ENCODE data around the gene LRMDA. TPM values are rescaled to one million over a fixed set of nuclear protein-coding genes. Genes with fewer than 3 reads are reported as not detected.

Gene LRMDA
- total RNA-seq, 4 donors from 2014 or later, result 1.4 to 23.1 (median 3.6) TPM

DNA sequence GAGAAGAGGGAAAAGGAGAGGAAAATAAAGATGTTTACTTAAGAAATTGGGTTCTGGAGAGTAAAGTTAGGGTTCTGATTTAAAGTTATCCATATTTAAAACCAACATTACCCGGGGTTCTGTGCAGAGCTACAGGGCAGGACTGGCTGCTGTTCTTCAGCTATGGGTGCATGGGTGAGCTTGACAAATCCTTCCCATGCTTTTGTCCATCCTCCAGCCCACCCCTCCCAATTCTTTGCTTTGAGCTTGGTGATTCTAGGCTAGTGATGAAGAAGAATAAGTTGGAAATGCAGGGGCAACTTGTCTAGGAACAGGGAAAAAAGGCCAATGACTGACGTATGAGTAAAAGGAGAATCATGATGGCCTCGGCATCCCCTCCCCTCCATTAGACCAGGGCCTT lies 636.0 kb downstream of the LRMDA start:
- Histone ChIP-seq H3K4me1 (no peaks in the 10 kb centered on the region), H3K9me3 (no peaks in the 10 kb centered on the region), H3K27ac (no peak overlapping the region), H3K4me3 (no peak overlapping the region), H3K36me3 (no peaks in the 10 kb centered on the region), H3K27me3 (no peaks in the 10 kb centered on the region)
- DNase-seq, result no peak
- TF ChIP-seq, protein P1, sequence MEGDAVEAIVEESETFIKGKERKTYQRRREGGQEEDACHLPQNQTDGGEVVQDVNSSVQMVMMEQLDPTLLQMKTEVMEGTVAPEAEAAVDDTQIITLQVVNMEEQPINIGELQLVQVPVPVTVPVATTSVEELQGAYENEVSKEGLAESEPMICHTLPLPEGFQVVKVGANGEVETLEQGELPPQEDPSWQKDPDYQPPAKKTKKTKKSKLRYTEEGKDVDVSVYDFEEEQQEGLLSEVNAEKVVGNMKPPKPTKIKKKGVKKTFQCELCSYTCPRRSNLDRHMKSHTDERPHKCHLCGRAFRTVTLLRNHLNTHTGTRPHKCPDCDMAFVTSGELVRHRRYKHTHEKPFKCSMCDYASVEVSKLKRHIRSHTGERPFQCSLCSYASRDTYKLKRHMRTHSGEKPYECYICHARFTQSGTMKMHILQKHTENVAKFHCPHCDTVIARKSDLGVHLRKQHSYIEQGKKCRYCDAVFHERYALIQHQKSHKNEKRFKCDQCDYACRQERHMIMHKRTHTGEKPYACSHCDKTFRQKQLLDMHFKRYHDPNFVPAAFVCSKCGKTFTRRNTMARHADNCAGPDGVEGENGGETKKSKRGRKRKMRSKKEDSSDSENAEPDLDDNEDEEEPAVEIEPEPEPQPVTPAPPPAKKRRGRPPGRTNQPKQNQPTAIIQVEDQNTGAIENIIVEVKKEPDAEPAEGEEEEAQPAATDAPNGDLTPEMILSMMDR (IDR thresholded peaks at IDR 0.05), result no peak
- no peak for TF ChIP-seq POLR2A (IDR thresholded peaks at IDR 0.05)

DNA sequence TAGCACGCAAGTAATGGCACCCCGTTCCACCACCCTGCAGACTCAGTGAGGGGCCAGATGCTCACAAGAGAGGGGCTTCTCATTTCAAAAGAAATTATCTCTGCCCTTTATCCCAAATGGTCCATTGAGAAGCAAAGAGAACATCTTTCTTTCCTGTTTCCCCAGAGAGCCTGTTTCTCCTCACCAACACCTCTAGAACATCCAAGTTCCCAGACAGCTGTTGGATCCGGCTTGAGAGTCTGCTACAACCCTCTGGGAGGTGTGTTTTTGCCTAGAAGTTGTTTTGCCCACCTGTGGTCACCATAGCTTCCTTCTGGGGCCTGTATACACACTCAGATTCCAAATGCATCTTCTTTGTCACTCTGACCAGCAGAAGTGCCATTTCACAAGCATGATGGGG lies 637.4 kb downstream of the LRMDA start:
- Histone ChIP-seq H3K27ac (no peak overlapping the region), H3K4me1 (no peaks in the 10 kb centered on the region), H3K27me3 (no peaks in the 10 kb centered on the region), H3K36me3 (no peaks in the 10 kb centered on the region), H3K9me3 (no peaks in the 10 kb centered on the region), H3K4me3 (no peak overlapping the region)
- TF ChIP-seq, protein P1 (IDR thresholded peaks at IDR 0.05), result no peak
- TF ChIP-seq POLR2A (IDR thresholded peaks at IDR 0.05), result no peak
- no peak for DNase-seq

- Histone ChIP-seq H3K27ac (no peak overlapping the region), H3K27me3 (no peaks in the 10 kb centered on the region), H3K4me1 (no peaks in the 10 kb centered on the region), H3K4me3 (no peak overlapping the region), H3K36me3 (no peaks in the 10 kb centered on the region), H3K9me3 (no peaks in the 10 kb centered on the region)
- TF ChIP-seq, protein P1 (IDR thresholded peaks at IDR 0.05), result no peak
- TF ChIP-seq POLR2A (IDR thresholded peaks at IDR 0.05), result no peak
- DNase-seq, result no peak
Observed at GRCh38 chr10:76070916-76071315, 639.5 kb downstream of the LRMDA start.

GRCh38 chr10:76071653-76072365 lies 640.4 kb downstream of the LRMDA start:
- Histone ChIP-seq H3K4me3 (no peak overlapping the region), H3K4me1 (no peaks in the 10 kb centered on the region), H3K27me3 (no peaks in the 10 kb centered on the region), H3K9me3 (no peaks in the 10 kb centered on the region), H3K36me3 (no peaks in the 10 kb centered on the region), H3K27ac (no peak overlapping the region)
- DNase-seq, result no peak
- TF ChIP-seq POLR2A (IDR thresholded peaks at IDR 0.05), result no peak
- TF ChIP-seq, protein P1 (IDR thresholded peaks at IDR 0.05), result no peak

DNA sequence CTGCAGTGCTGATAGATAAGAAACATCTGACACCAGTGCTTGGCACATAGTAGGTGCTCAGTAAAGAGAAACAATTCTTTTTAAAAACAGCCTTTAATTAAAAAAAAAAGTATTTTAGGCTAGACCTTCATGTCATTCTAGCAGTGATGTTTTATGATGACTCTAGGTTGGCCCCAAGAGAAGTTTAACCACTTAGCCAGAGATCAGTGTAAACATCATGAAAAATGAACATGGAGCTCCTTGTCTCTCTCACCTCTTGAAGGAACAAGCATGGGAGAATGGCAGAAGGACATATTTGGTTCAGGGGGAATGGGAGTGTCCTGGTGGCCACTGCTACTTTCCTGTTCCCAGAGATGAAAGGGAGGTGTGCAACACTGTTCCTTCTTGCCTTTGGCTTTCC lies 641.0 kb downstream of the LRMDA start:
- no peak for TF ChIP-seq POLR2A (IDR thresholded peaks at IDR 0.05)
- TF ChIP-seq, protein P1 (IDR thresholded peaks at IDR 0.05), result no peak
- Histone ChIP-seq H3K9me3 (no peaks in the 10 kb centered on the region), H3K27ac (no peak overlapping the region), H3K36me3 (no peaks in the 10 kb centered on the region), H3K4me3 (no peak overlapping the region), H3K27me3 (no peaks in the 10 kb centered on the region), H3K4me1 (no peaks in the 10 kb centered on the region)
- DNase-seq, result no peak
